ENCODE results near the gene CD9.

CD9 gene

DNA sequence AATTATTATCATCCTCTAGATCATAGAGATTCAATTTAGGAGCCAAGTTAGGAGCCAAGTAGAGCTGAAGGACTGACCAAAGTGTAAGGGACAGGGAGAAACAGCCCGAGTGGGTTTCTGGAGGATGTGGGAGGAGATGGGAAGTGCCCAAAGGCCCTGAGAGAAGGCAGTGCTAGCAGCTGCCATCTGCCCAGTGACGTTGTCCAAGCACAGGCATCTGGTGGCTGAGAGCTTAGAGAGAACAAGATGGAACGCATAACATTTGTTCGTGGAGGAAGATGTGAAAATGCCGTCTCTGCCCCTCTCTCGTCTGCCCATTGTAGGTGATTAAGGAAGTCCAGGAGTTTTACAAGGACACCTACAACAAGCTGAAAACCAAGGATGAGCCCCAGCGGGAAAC is 34.7 kb downstream of the CD9 start:
- Histone ChIP-seq H3K27me3 (ENCODE audit: insufficient read depth, poor library complexity, severe bottlenecking) (no peaks in the 10 kb centered on the region), H3K27ac (replicated peaks) (no peak overlapping the region), H3K4me3 (replicated peaks; ENCODE audit: insufficient read depth, low read length) (no peak overlapping the region)
- no peak for DNase-seq (ENCODE audit: low read depth in 1 of 2, low spot score in 1 of 2)
- TF ChIP-seq GABPA (IDR thresholded peaks at IDR 0.05; ENCODE audit: low read depth) (no peak), SPI1 (IDR thresholded peaks at IDR 0.05; ENCODE audit: borderline replicate concordance, low read depth) (no peak), POLR2AphosphoS5 (IDR thresholded peaks at IDR 0.05; ENCODE audit: low read depth) (no peak)
- TF ChIP-seq, protein P1, sequence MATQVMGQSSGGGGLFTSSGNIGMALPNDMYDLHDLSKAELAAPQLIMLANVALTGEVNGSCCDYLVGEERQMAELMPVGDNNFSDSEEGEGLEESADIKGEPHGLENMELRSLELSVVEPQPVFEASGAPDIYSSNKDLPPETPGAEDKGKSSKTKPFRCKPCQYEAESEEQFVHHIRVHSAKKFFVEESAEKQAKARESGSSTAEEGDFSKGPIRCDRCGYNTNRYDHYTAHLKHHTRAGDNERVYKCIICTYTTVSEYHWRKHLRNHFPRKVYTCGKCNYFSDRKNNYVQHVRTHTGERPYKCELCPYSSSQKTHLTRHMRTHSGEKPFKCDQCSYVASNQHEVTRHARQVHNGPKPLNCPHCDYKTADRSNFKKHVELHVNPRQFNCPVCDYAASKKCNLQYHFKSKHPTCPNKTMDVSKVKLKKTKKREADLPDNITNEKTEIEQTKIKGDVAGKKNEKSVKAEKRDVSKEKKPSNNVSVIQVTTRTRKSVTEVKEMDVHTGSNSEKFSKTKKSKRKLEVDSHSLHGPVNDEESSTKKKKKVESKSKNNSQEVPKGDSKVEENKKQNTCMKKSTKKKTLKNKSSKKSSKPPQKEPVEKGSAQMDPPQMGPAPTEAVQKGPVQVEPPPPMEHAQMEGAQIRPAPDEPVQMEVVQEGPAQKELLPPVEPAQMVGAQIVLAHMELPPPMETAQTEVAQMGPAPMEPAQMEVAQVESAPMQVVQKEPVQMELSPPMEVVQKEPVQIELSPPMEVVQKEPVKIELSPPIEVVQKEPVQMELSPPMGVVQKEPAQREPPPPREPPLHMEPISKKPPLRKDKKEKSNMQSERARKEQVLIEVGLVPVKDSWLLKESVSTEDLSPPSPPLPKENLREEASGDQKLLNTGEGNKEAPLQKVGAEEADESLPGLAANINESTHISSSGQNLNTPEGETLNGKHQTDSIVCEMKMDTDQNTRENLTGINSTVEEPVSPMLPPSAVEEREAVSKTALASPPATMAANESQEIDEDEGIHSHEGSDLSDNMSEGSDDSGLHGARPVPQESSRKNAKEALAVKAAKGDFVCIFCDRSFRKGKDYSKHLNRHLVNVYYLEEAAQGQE (IDR thresholded peaks at IDR 0.05; ENCODE audit: insufficient replicate concordance, low read depth), result no peak
- TF ChIP-seq, protein P2, sequence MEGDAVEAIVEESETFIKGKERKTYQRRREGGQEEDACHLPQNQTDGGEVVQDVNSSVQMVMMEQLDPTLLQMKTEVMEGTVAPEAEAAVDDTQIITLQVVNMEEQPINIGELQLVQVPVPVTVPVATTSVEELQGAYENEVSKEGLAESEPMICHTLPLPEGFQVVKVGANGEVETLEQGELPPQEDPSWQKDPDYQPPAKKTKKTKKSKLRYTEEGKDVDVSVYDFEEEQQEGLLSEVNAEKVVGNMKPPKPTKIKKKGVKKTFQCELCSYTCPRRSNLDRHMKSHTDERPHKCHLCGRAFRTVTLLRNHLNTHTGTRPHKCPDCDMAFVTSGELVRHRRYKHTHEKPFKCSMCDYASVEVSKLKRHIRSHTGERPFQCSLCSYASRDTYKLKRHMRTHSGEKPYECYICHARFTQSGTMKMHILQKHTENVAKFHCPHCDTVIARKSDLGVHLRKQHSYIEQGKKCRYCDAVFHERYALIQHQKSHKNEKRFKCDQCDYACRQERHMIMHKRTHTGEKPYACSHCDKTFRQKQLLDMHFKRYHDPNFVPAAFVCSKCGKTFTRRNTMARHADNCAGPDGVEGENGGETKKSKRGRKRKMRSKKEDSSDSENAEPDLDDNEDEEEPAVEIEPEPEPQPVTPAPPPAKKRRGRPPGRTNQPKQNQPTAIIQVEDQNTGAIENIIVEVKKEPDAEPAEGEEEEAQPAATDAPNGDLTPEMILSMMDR (IDR thresholded peaks at IDR 0.05; ENCODE audit: insufficient read depth, low read length), result no peak

DNA sequence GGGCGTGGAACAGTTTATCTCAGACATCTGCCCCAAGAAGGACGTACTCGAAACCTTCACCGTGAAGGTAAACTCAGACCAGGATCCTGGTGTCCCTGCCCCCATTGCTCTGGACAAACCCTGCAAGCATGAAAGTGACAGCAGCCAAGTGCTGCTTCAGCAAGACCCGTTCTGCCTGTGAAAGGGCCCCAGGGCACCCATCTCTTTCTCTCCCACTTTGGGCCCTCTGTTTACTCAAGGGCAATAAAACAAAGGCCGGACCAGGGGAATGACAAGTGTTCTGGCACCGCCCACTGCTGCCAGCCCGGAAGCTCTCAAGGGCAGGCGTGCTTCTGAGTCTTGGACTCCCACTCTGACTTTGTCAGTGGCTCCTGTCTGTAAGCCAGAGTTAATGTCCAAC is 35.3 kb downstream of the CD9 start:
- DNase-seq (ENCODE audit: low read depth in 1 of 2, low spot score in 1 of 2), result no peak
- H3K27ac ChIP-seq (replicated peaks), result no peak overlapping the region
- H3K4me3 ChIP-seq (replicated peaks; ENCODE audit: insufficient read depth, low read length), result no peak overlapping the region
- TF ChIP-seq, protein P1 (IDR thresholded peaks at IDR 0.05; ENCODE audit: insufficient replicate concordance, low read depth), result no peak
- TF ChIP-seq GABPA (IDR thresholded peaks at IDR 0.05; ENCODE audit: low read depth) (no peak), POLR2AphosphoS5 (IDR thresholded peaks at IDR 0.05; ENCODE audit: low read depth) (no peak), SPI1 (IDR thresholded peaks at IDR 0.05; ENCODE audit: borderline replicate concordance, low read depth) (no peak)
- TF ChIP-seq, protein P2 (IDR thresholded peaks at IDR 0.05; ENCODE audit: insufficient read depth, low read length), result no peak
- no peaks in the 10 kb centered on the region for H3K27me3 ChIP-seq (ENCODE audit: insufficient read depth, poor library complexity, severe bottlenecking)

DNA sequence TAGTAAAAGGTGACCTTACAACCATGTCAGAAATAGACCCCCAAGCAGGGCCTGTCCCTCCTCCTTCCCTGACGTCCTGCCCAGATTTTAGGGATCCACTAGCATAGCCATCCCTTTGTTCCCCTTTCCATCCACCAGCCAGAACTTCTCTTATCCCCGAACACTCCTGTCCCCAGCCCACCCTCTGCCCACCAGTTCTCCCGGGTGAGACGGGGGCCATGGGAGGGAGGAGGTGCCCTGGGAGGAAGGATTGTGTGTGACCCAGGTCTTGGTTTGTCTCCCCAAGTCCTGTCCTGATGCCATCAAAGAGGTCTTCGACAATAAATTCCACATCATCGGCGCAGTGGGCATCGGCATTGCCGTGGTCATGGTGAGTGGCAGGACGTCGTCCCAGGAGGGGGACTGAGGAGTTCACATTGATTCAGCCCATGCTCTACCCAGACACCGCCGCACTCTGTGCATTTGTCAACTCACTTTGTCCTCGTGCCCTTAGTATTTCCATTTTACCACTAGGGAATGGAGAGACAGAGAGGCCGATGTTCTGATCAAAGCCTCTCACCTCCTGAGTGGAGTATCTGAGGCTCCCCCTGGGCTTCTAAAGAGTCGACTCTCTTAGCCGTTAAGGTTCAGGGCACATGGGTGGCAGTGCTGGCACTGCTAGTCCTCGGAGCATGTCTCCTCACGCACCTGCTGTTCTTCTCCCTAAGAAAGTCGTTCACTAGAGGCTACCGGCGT is 35.9 kb downstream of the CD9 start:
- no peak overlapping the region for H3K4me3 ChIP-seq (replicated peaks; ENCODE audit: insufficient read depth, low read length)
- DNase-seq (ENCODE audit: low read depth in 1 of 2, low spot score in 1 of 2), result no peak
- H3K27me3 ChIP-seq (ENCODE audit: insufficient read depth, poor library complexity, severe bottlenecking), result no peaks in the 10 kb centered on the region
- TF ChIP-seq, protein P2 (IDR thresholded peaks at IDR 0.05; ENCODE audit: insufficient read depth, low read length), result no peak
- no peak for TF ChIP-seq GABPA (IDR thresholded peaks at IDR 0.05; ENCODE audit: low read depth)
- TF ChIP-seq, protein P1 (IDR thresholded peaks at IDR 0.05; ENCODE audit: insufficient replicate concordance, low read depth), result no peak
- TF ChIP-seq POLR2AphosphoS5 (IDR thresholded peaks at IDR 0.05; ENCODE audit: low read depth), result no peak
- TF ChIP-seq SPI1 (IDR thresholded peaks at IDR 0.05; ENCODE audit: borderline replicate concordance, low read depth), result no peak
- no peak overlapping the region for H3K27ac ChIP-seq (replicated peaks)

Measured in HL-60 (cell line).